Measurements from ENCODE around the gene ZNF483.
"Not testable (repeated sequence)": the region's sequence is repeated elsewhere in the genome, so short reads cannot be mapped to it uniquely, and the experiment has no call there.

ZNF483 gene

DNA sequence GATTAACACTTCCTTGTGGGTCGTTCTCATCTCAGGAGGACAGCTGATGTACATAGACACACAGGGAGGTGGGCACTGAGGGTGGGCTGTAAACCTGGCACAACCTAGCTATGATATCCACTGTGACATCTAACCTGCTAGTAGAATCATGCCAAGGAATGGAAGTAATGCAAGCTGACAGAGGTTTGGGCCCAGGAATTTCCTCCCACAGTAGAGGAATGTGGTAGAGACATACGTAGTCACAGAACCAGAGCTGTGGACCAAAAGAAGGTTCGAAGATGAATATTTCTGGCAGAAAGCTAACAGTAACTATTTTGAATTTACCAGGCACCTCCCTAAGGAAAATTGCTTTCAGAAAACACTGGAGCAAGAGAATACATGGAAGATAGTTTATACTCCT is 90.9 kb downstream of the ZNF483 start:
- no peak for DNase-seq

DNA sequence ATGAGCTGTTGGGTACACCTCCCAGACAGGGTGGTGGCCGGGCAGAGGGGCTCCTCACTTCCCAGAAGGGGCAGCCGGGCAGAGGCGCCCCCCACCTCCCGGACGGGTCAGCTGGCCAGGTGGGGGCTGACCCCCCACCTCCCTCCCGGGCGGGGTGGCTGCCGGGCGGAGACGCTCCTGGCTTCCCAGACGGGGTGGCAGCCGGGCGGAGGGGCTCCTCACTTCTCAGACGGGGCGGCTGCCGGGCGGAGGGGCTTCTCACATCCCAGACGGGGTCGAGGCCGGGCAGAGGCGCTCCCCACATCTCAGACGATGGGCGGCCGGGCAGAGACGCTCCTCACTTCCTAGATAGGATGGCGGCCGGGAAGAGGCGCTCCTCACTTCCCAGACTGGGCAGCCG is 92.4 kb downstream of the ZNF483 start:
- DNase-seq: not testable (repeated sequence)

DNA sequence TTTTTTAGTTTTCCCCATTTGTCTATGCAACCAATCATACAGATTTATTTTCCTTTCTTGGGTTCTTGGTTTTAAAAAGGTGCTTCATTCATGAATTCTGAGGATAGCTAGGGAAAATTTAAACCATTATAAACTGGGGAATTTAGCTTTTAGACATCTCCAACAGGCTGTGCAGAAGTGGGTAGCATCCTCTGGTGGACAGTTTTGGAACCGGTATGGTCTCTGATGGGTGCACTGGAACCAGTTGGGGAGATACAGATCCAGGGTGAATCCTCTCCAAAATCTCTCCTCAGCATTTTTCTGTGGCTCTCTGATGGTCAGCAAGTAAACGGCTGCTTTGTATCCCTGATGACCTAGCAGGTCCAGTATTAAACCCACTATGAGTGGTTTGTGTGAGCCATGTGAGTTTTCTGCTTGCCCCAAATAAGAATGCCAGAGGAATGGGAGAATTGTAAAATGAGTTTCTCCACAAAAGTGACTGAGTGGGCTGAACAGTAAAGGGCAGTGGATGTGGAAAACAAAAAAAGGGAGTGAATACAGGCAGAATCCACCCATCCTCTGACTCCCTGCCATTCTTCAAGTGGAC is 97.0 kb downstream of the ZNF483 start:
- no peak for DNase-seq

DNA sequence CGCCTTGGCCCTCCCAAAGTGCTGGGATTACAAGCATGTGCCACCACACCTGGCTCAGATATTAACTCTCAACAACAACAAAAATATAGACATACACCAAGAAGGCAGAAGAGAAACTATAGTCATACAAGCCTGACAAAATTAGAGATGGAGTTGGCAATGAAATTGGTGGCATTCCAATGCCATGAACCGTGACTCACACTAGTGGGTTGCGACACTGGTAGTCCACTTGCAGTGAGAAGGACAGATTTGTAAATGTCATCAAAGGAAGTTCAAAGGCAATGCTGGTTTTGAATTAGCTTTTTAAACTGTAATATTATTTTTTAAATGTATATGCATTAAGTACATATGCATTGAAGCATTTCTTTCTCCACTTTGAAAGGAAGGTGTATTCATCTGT is 97.6 kb downstream of the ZNF483 start:
- DNase-seq: no peak
